Germinal center (tissue), 1 donor: ENCODE measurements around the gene PDE11A.
"Not testable (repeated sequence)": the region's sequence is repeated elsewhere in the genome, so short reads cannot be mapped to it uniquely, and the experiment has no call there.

Experiments used
- DNase-seq: peaks from one replicate; pipeline ENCODE4 v3.0.0; 2012; ENCODE audit warnings: mixed read lengths, low spot score

Gene PDE11A

GRCh38 chr2:178074123-178075005 lies 1.8 kb upstream of the PDE11A start:
- DNase-seq: no peak

GRCh38 chr2:178072000-178072382 lies 586 bp downstream of the PDE11A start:
- no peak for DNase-seq

- DNase-seq: no peak
Measured at GRCh38 chr2:178070824-178071223, 1.8 kb downstream of the PDE11A start.

DNA sequence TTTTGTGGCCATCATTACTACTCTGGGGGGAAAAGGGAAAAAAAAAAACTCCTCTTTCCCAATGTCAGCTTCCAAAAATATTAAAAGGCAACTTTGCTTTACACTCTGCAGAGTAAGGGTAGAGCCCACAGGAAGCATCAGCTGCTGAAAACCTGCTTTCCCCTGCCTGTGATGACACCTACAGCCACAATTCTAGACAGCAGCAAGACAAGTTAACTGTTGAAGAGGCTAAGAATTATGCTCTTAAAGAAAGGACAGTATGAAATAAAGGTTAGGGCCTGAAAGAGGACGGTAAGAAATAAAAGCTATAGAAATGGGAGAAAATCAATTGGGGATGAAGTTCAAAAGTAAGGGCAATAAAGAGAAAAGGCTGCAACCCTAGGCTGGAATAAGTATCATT lies 3.0 kb downstream of the PDE11A start:
- DNase-seq: no peak

- no peak for DNase-seq
Measured at GRCh38 chr2:178068823-178069454, 3.6 kb downstream of the PDE11A start.

DNA sequence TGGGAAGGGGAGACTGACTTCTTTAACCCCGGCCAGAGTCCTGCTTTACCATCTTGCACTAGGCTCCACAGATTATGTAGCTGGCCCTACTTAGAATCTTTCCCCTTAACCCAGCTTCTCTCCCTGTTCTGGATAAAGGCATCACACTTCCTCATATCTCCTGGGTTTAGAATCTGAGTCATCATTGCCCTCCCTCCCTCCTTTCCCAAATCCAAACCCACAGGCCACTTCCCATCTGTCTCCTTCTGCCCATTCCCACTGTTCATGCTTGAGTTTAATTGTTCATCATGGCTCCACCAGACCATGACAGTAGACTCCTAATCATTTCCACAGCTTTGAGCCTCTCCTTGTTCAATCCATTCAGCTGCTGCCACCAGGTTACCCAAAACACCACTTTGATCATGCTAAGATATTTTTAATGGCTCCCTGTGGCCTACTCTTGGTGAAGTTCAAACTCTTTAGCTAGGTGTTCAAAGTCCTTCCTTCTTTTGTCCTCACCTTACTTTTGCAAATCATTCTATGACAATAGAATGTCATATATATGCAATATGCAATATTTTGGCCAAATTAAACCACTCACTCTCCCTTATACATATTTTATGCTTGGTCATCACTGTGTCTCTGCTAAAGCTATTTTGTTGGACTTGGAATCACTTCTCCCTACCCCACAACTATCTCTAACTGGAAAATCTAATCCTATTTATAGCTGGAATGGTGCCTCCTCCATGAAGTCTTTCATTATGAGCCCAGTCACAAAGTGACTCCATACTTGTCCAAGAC lies 5.5 kb downstream of the PDE11A start:
- DNase-seq: no peak

DNA sequence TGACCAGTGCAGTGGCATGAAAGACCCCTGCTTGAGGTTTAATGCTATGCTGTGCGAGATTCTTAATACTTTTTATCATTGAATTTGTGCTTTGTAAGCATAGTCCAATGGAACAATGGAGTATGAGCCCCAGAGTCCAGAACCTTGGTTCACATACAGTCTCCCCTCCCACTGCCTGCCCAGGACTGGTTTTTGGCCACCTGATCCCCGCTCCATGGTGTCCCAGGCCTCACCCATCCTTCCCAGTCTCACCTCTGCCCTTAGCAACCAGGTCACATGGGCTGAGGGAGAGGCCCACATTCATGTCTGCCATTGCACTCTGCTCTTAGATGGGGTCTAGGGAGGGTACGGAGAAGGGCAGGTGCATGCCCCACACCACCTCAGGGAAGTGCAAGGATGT lies 6.3 kb downstream of the PDE11A start:
- no peak for DNase-seq

- DNase-seq: no peak
Measured at GRCh38 chr2:178059681-178060080, 12.9 kb downstream of the PDE11A start.

GRCh38 chr2:178059111-178059510 lies 13.5 kb downstream of the PDE11A start:
- no peak for DNase-seq

- no peak for DNase-seq
Measured at GRCh38 chr2:178057179-178057680, 15.3 kb downstream of the PDE11A start.

- no peak for DNase-seq
Measured at GRCh38 chr2:178056345-178056744, 16.2 kb downstream of the PDE11A start.

GRCh38 chr2:178051257-178051656 lies 21.3 kb downstream of the PDE11A start:
- not testable (repeated sequence) for DNase-seq

DNA sequence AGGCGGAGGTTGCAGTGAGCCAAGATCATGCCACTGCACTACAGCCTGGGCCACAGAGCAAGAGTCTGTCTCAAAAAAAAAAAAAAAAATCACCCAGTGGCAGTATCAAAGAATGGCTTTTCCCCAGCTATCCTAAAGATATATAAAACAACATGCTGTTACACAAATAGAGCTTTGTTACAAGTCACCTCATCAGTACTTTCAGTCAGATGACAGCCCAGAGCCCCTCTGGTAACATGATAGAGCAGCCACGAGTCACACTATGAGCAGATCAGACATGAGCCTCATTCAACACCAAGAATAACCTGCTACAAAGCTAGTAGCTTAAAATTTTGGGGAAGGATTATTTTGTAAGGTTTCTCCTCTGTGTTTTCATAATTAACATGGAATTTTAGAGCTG lies 25.2 kb downstream of the PDE11A start:
- DNase-seq: no peak

- DNase-seq: no peak
Measured at GRCh38 chr2:178044836-178045235, 27.7 kb downstream of the PDE11A start.

DNA sequence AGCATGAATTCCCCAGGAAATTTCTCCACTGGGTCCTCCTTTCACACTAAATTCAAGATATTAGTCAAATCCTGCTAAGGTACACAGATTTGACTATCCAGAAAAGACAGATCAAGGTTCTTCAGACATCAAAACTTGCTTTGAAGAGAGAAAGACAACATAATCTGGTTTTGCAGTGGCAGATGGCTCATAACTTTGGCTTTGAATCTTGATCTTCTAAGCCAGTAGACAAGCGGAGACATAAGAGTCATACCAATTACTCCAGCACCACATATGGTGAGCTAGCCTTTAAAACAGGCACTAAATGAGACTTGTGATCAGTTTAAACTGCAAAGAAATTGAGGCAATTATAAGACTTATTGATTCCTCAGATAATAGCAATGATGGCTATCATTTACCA lies 29.3 kb downstream of the PDE11A start:
- no peak for DNase-seq

- DNase-seq: not testable (repeated sequence)
Measured at GRCh38 chr2:178033583-178033982, 39.0 kb downstream of the PDE11A start.

DNA sequence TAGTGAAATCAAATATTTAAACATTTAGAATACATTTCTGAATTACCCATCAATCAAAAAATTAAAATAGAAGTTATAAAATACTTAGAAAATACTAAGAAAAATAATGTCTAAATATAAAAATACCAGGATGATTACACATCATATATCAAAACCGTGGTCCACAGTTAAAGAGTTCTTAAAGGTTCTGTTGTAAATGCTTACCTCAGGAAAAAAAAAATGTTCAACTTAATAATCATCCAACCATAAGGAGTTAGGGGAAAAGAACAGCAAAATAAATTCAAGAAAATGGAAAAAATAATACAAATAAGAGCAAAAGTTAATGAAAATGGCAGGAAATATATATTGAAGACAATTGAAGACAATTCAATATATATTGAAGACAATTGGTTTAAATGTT lies 43.2 kb downstream of the PDE11A start:
- no peak for DNase-seq

DNA sequence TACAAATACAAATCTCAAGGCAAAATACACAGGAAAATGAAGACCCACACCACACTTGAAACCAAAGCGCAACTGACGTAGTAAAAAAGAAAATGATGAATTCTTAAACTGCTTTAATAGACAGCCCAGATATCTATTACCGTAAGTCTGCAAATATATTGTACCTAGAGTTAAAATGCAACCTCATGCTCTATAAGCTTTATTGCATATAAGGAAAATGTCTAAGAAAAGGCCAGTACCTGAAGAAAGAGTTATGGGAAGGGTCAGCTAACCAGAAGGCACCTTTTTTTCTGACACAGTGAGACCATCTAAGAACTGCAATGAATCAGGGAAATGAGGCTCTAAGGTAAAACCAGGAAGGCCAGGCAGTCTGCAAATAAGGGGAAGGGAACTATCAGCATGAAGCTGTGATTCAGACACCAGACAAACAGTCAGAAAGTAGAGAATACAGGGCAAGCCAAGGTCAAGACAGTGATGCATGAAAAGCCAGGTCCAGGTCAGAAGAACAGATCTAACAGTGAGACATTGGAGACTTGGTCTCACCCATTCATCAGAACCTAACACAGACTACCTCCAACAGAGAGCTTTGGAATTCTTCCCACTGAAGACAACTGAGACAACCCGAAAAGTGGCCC lies 46.9 kb downstream of the PDE11A start:
- DNase-seq: no peak

DNA sequence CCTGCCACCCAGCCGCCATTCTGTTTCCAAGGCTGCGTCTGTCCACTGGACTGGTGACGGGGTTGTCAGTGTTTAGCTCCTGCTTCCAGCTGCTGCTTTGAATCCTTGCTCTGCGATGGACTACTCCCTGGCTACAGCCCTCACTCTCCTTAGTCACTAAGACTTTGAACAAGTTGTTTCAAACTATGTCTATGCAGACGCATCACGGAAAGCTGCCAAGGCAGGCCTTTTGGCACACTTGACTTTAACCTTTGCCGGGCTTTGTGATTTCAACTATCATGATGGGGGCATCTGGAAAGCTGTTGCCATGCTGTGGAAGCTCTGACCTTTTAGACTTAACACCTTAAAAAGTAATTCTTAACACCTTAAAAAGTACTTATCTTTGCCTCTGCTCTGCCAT lies 54.4 kb downstream of the PDE11A start:
- DNase-seq: no peak

DNA sequence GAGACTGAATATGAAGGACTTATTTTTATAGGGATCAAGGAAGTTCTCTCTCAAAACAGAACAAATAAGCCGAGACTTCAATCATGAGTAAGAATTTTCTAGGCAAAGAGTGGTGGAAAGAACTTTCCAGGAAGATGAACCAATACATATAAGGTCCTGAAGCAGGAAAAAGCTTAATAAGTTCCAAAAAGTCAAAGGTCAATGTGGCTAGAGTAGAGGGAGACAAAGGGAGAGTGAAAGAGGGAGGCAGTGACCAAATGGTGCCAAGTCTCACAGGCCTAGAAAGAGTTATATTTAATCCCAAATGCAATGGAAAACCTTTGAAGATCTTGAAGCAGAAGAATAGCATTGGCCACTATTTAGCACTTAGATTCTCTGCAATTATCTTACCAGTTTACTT lies 56.0 kb downstream of the PDE11A start:
- DNase-seq: no peak

- no peak for DNase-seq
Measured at GRCh38 chr2:178012639-178013038, 59.9 kb downstream of the PDE11A start.

- DNase-seq: no peak
Measured at GRCh38 chr2:178009813-178010212, 62.8 kb downstream of the PDE11A start.
